Mesendoderm (in vitro differentiated cells): ENCODE results near the gene LMO2.

Experiments used
- DNase-seq: peaks from one replicate; pipeline ENCODE4 v3.0.0; 2013
- H2AK5ac ChIP-seq: 2 replicates; pipeline ENCODE4 v1.6.1; 2013; ENCODE audit warnings: low read length, inconsistent platforms
- H2BK120ac ChIP-seq: 2 replicates; pipeline ENCODE4 v1.6.1; 2013; ENCODE audit warnings: low read depth, mild to moderate bottlenecking, low read length, moderate library complexity, mixed read lengths
- H2BK15ac ChIP-seq: replicated peaks from 2 replicates; pipeline ENCODE4 v1.6.1; 2013; ENCODE audit warnings: low read depth, mild to moderate bottlenecking, moderate library complexity
- H2BK5ac ChIP-seq: 2 replicates; pipeline ENCODE4 v1.6.1; 2013; ENCODE audit warnings: low read length, inconsistent platforms
- H3K18ac ChIP-seq: 2 replicates; pipeline ENCODE4 v1.6.1; 2013; ENCODE audit warnings: mild to moderate bottlenecking, low read length, mixed read lengths
- H3K23ac ChIP-seq: one replicate; pipeline ENCODE4 v1.6.1; 2013; ENCODE audit warnings: low read length
- H3K27ac ChIP-seq: 2 replicates; pipeline ENCODE4 v1.5.1; 2013; ENCODE audit warnings: low read depth, mild to moderate bottlenecking, inconsistent platforms, low read length, moderate library complexity
- H3K27me3 ChIP-seq: 2 replicates; pipeline ENCODE4 v1.6.1; 2013; ENCODE audit warnings: low read length, control low read depth, mild to moderate bottlenecking, inconsistent platforms; ENCODE audit not compliant: insufficient read depth, poor library complexity
- H3K36me3 ChIP-seq: 2 replicates; pipeline ENCODE4 v1.6.1; 2013; ENCODE audit warnings: low read length, inconsistent platforms; ENCODE audit not compliant: control insufficient read depth, insufficient read depth
- H3K4ac ChIP-seq: one replicate; pipeline ENCODE4 v1.6.1; 2013; ENCODE audit warnings: low read depth, mild to moderate bottlenecking, low read length, moderate library complexity
- H3K4me1 ChIP-seq: 2 replicates; pipeline ENCODE4 v1.6.1; 2013; ENCODE audit warnings: low read depth, low read length, inconsistent platforms; ENCODE audit not compliant: control insufficient read depth
- H3K4me2 ChIP-seq: 2 replicates; pipeline ENCODE4 v1.6.1; 2013; ENCODE audit warnings: low read length
- H3K4me3 ChIP-seq: 2 replicates; pipeline ENCODE4 v1.5.1; 2013; ENCODE audit warnings: mild to moderate bottlenecking, low read length
- H3K56ac ChIP-seq: one replicate; pipeline ENCODE4 v1.6.1; 2013; ENCODE audit warnings: low read length
- H3K79me1 ChIP-seq: 2 replicates; pipeline ENCODE4 v1.6.1; 2013; ENCODE audit warnings: low read length, inconsistent platforms
- H3K79me2 ChIP-seq: 2 replicates; pipeline ENCODE4 v1.6.1; 2013; ENCODE audit warnings: mild to moderate bottlenecking, low read length; ENCODE audit not compliant: control insufficient read depth, insufficient read depth
- H3K9ac ChIP-seq: 2 replicates; pipeline ENCODE4 v1.6.1; 2013; ENCODE audit warnings: low read length, inconsistent platforms
- H4K5ac ChIP-seq: one replicate; pipeline ENCODE4 v1.6.1; 2013; ENCODE audit warnings: low read length
- H4K8ac ChIP-seq: one replicate; pipeline ENCODE4 v1.6.1; 2013; ENCODE audit warnings: low read depth, mild to moderate bottlenecking, control low read depth, low read length, moderate library complexity
- whole genome bisulfite sequencing: extraction: QIAGEN DNeasy Blood & Tissue Kit; methylation state at CpG from one replicate; pipeline ENCODE4 v1.1.7; 2013; ENCODE audit warnings: low lambda C conversion rate, missing lambda C conversion rate; ENCODE audit not compliant: insufficient coverage; ENCODE audit errors: extremely low coverage; 5-methylcytosine and 5-hydroxymethylcytosine counted together

Gene LMO2

GRCh38 chr11:33896911-33897310, 5.0 kb upstream of the LMO2 start:
- no peak overlapping the region for H4K8ac ChIP-seq
- H3K27ac ChIP-seq, result no peak overlapping the region
- H3K23ac ChIP-seq, result no peak overlapping the region
- no peak overlapping the region for H4K5ac ChIP-seq
- no peak overlapping the region for H3K56ac ChIP-seq
- H3K4me2 ChIP-seq, result no peak overlapping the region
- no peak overlapping the region for H2BK15ac ChIP-seq
- peaks cover 2% of the 10 kb centered on the region for H3K4me1 ChIP-seq
- H3K9ac ChIP-seq, result no peak overlapping the region
- H2BK120ac ChIP-seq, result no peak overlapping the region
- no peaks in the 10 kb centered on the region for H3K27me3 ChIP-seq
- DNase-seq, result no peak
- no peak overlapping the region for H3K18ac ChIP-seq
- H2AK5ac ChIP-seq, result no peak overlapping the region
- no CpG with 5 or more reads among the region's 2 CpGs for WGBS
- H3K79me2 ChIP-seq, result no peaks in the 10 kb centered on the region
- no peaks in the 10 kb centered on the region for H3K79me1 ChIP-seq
- H3K4ac ChIP-seq, result no peak overlapping the region
- no peaks in the 10 kb centered on the region for H3K36me3 ChIP-seq
- no peak overlapping the region for H2BK5ac ChIP-seq
- H3K4me3 ChIP-seq, result no peak overlapping the region

- Histone ChIP-seq H3K4me1 (peaks cover 2% of the 10 kb centered on the region), H4K8ac (no peak overlapping the region), H2BK5ac (no peak overlapping the region), H3K4me3 (no peak overlapping the region), H4K5ac (no peak overlapping the region), H3K9ac (no peak overlapping the region), H3K27me3 (no peaks in the 10 kb centered on the region), H3K27ac (no peak overlapping the region), H3K56ac (no peak overlapping the region), H3K36me3 (no peaks in the 10 kb centered on the region), H3K4me2 (no peak overlapping the region), H2BK15ac (no peak overlapping the region), H3K79me2 (no peaks in the 10 kb centered on the region), H3K79me1 (no peaks in the 10 kb centered on the region), H3K23ac (no peak overlapping the region), H3K18ac (no peak overlapping the region), H3K4ac (no peak overlapping the region), H2BK120ac (no peak overlapping the region), H2AK5ac (no peak overlapping the region)
- WGBS, result no CpG with 5 or more reads among the region's 2 CpGs
- DNase-seq, result peak; percentile 81
Measured at GRCh38 chr11:33895752-33896137, 3.9 kb upstream of the LMO2 start.

GRCh38 chr11:33894398-33894746, 2.5 kb upstream of the LMO2 start:
- no peaks in the 10 kb centered on the region for H3K79me1 ChIP-seq
- H2BK15ac ChIP-seq, result no peak overlapping the region
- H2BK5ac ChIP-seq, result no peak overlapping the region
- H3K4ac ChIP-seq, result no peak overlapping the region
- H3K9ac ChIP-seq, result no peak overlapping the region
- H3K18ac ChIP-seq, result no peak overlapping the region
- H4K5ac ChIP-seq, result no peak overlapping the region
- no peak overlapping the region for H3K23ac ChIP-seq
- no peak overlapping the region for H3K4me3 ChIP-seq
- H3K56ac ChIP-seq, result no peak overlapping the region
- H3K27me3 ChIP-seq, result no peaks in the 10 kb centered on the region
- H3K4me2 ChIP-seq, result no peak overlapping the region
- no peak overlapping the region for H3K27ac ChIP-seq
- H3K79me2 ChIP-seq, result no peaks in the 10 kb centered on the region
- no peak for DNase-seq
- H4K8ac ChIP-seq, result no peak overlapping the region
- no peak overlapping the region for H2AK5ac ChIP-seq
- no CpG with 5 or more reads among the region's 4 CpGs for WGBS
- no peak overlapping the region for H2BK120ac ChIP-seq
- H3K36me3 ChIP-seq, result no peaks in the 10 kb centered on the region
- H3K4me1 ChIP-seq, result peaks cover 2% of the 10 kb centered on the region

GRCh38 chr11:33893711-33894397, 2.0 kb upstream of the LMO2 start:
- Histone ChIP-seq H4K5ac (no peak overlapping the region), H2BK15ac (no peak overlapping the region), H3K56ac (no peak overlapping the region), H3K36me3 (no peaks in the 10 kb centered on the region), H3K4ac (no peak overlapping the region), H4K8ac (no peak overlapping the region), H3K18ac (no peak overlapping the region), H3K79me1 (no peaks in the 10 kb centered on the region), H3K9ac (no peak overlapping the region), H2AK5ac (no peak overlapping the region), H3K27me3 (no peaks in the 10 kb centered on the region), H3K23ac (no peak overlapping the region), H2BK5ac (no peak overlapping the region), H2BK120ac (no peak overlapping the region), H3K4me2 (no peak overlapping the region), H3K4me3 (no peak overlapping the region), H3K27ac (no peak overlapping the region), H3K79me2 (no peaks in the 10 kb centered on the region), H3K4me1 (peaks cover 2% of the 10 kb centered on the region)
- DNase-seq, result no peak
- no CpG with 5 or more reads among the region's 14 CpGs for WGBS

- Histone ChIP-seq H3K27me3 (no peaks in the 10 kb centered on the region), H3K4me1 (peaks cover 2% of the 10 kb centered on the region), H2AK5ac (no peak overlapping the region), H3K36me3 (no peaks in the 10 kb centered on the region), H3K56ac (no peak overlapping the region), H3K4me2 (no peak overlapping the region), H2BK15ac (no peak overlapping the region), H4K5ac (no peak overlapping the region), H3K79me2 (no peaks in the 10 kb centered on the region), H2BK120ac (no peak overlapping the region), H3K9ac (no peak overlapping the region), H4K8ac (no peak overlapping the region), H3K4ac (no peak overlapping the region), H3K4me3 (no peak overlapping the region), H2BK5ac (no peak overlapping the region), H3K18ac (no peak overlapping the region), H3K79me1 (no peaks in the 10 kb centered on the region), H3K27ac (no peak overlapping the region), H3K23ac (no peak overlapping the region)
- DNase-seq, result no peak
- no CpG with 5 or more reads among the region's 11 CpGs for WGBS
Measured at GRCh38 chr11:33892906-33893594, 1.2 kb upstream of the LMO2 start.
